H1 (cell line): ENCODE results near the gene DPEP3. TPM values are rescaled to one million over a fixed set of nuclear protein-coding genes. Genes with fewer than 3 reads are reported as not detected.

Source experiments
- CTCF ChIA-PET: fragments of 300-600 bp; sonication (Branson Sonifier 250); formaldehyde crosslinking; loops from one replicate; lab custom pipeline; 2021; ENCODE audit not compliant: partially characterized antibody; lab: Charles Lee
- POLR2A ChIA-PET: fragments of 300-600 bp; sonication (Branson Sonifier 250); formaldehyde crosslinking; loops from one replicate; lab custom pipeline; 2021; ENCODE audit warnings: inconsistent platforms; ENCODE audit not compliant: partially characterized antibody; lab: Charles Lee
- DNase-seq, 2 experiments: peaks; one replicate each; pipeline versions ENCODE4 v3.0.0 to v3.0.0-alpha.2; 2010 to 2022; ENCODE audit warnings: low spot score in 2 of 2, low read depth in 1 of 2, mixed read lengths in 1 of 2
- FAIRE-seq: peaks from 2 replicates; lab custom pipeline; 2011; peaks lifted over from hg19 to GRCh38; lab: Jason Lieb, UNC
- H2AFZ ChIP-seq: 2 replicates; pipeline ENCODE4 v1.8.1; 2012; ENCODE audit warnings: low read length, inconsistent platforms
- H2AK5ac ChIP-seq: 2 replicates; pipeline ENCODE4 v1.6.1; 2013; ENCODE audit warnings: low read depth, low read length
- H2BK120ac ChIP-seq: replicated peaks from 2 replicates; pipeline ENCODE3; 2013; ENCODE audit warnings: low read depth, low read length, inconsistent platforms
- H2BK12ac ChIP-seq: 2 replicates; pipeline ENCODE4 v1.6.1; 2013; ENCODE audit warnings: low read depth, low read length
- H2BK15ac ChIP-seq: 2 replicates; pipeline ENCODE4 v1.6.1; 2013; ENCODE audit warnings: low read length
- H2BK20ac ChIP-seq: 2 replicates; pipeline ENCODE4 v1.6.1; 2013; ENCODE audit warnings: low read length
- H2BK5ac ChIP-seq: 2 replicates; pipeline ENCODE4 v1.6.1; 2013; ENCODE audit warnings: low read depth, low read length
- H3K14ac ChIP-seq: 2 replicates; pipeline ENCODE4 v1.6.1; 2013; ENCODE audit warnings: inconsistent platforms; ENCODE audit not compliant: insufficient read length
- H3K18ac ChIP-seq: 2 replicates; pipeline ENCODE4 v1.6.1; 2013; ENCODE audit warnings: low read length; ENCODE audit errors: extremely low read depth
- H3K23ac ChIP-seq: 2 replicates; pipeline ENCODE4 v1.6.1; 2013; ENCODE audit warnings: inconsistent platforms; ENCODE audit not compliant: insufficient read length
- H3K23me2 ChIP-seq: 2 replicates; pipeline ENCODE4 v1.6.1; 2013; ENCODE audit warnings: low read depth, low read length
- H3K27ac ChIP-seq: 2 replicates; pipeline ENCODE4 v1.6.1; 2011; ENCODE audit warnings: low read depth, low read length, inconsistent platforms
- H3K27me3 ChIP-seq, 4 experiments: replicated peaks in 1 of 4; 1 replicate in 1 of 4; 2 replicates in 3 of 4; pipeline versions ENCODE4 v1.6.1 to v1.8.1; 2011 to 2013; ENCODE audit warnings: low read length in 3 of 4, mild to moderate bottlenecking in 3 of 4, inconsistent platforms in 2 of 4, mixed read lengths in 2 of 4, moderate library complexity in 1 of 4; ENCODE audit not compliant: control insufficient read depth in 3 of 4, insufficient read depth in 3 of 4; ENCODE audit errors: extremely low read depth in 1 of 4
- H3K36me3 ChIP-seq, 4 experiments: 2 replicates each; pipeline versions ENCODE4 v1.6.1 to v1.8.1; 2011 to 2013; ENCODE audit warnings: mild to moderate bottlenecking in 4 of 4, low read length in 3 of 4, moderate library complexity in 2 of 4, control low read depth in 1 of 4, inconsistent platforms in 1 of 4; ENCODE audit not compliant: insufficient read depth in 4 of 4, control insufficient read depth in 2 of 4
- H3K4ac ChIP-seq: replicated peaks from 2 replicates; pipeline ENCODE3; 2013; ENCODE audit warnings: low read length, low read depth, mixed read lengths, inconsistent platforms; ENCODE audit not compliant: insufficient read length
- H3K4me1 ChIP-seq, 4 experiments: replicated peaks in 1 of 4; 1 replicate in 1 of 4; 2 replicates in 3 of 4; pipeline versions ENCODE4 v1.6.1 to v1.8.1; 2011 to 2013; ENCODE audit warnings: low read length in 3 of 4, inconsistent platforms in 2 of 4, mixed read lengths in 1 of 4; ENCODE audit not compliant: insufficient read depth in 4 of 4, control insufficient read depth in 3 of 4
- H3K4me2 ChIP-seq, 2 experiments: 2 replicates each; pipeline versions ENCODE4 v1.6.1 to v1.8.1; 2011 to 2013; ENCODE audit warnings: low read depth in 2 of 2, low read length in 2 of 2, control low read depth in 1 of 2, inconsistent platforms in 1 of 2, mild to moderate bottlenecking in 1 of 2; ENCODE audit not compliant: insufficient read depth in 1 of 2
- H3K4me3 ChIP-seq, 4 experiments: fragments of 200-600, 300-600 bp in 1 of 4; sonication (generic), shearing (Covaris generic), sonication (Bioruptor Twin) in 1 of 4; 2 replicates each; pipeline versions ENCODE4 v1.5.1 to v1.8.1; 2011 to 2016; ENCODE audit warnings: low read length in 4 of 4, low read depth in 3 of 4, control low read depth in 2 of 4, inconsistent platforms in 2 of 4, mild to moderate bottlenecking in 2 of 4, mixed read lengths in 1 of 4, moderate library complexity in 1 of 4; ENCODE audit not compliant: insufficient read depth in 2 of 4; ENCODE audit errors: extremely low read depth in 1 of 4
- H3K56ac ChIP-seq: replicated peaks from 2 replicates; pipeline ENCODE3; 2013; ENCODE audit warnings: low read depth, mild to moderate bottlenecking, mixed read lengths, low read length, inconsistent platforms; ENCODE audit not compliant: insufficient read length
- H3K79me1 ChIP-seq: 2 replicates; pipeline ENCODE4 v1.6.1; 2013; ENCODE audit warnings: low read depth, low read length, control low read depth
- H3K79me2 ChIP-seq, 2 experiments: 2 replicates each; pipeline versions ENCODE4 v1.6.1 to v1.8.1; 2012 to 2013; ENCODE audit warnings: low read length in 2 of 2, mild to moderate bottlenecking in 2 of 2, inconsistent platforms in 1 of 2; ENCODE audit not compliant: insufficient read depth in 2 of 2, control insufficient read depth in 1 of 2
- H3K9ac ChIP-seq, 4 experiments: replicated peaks in 1 of 4; 1 replicate in 1 of 4; 2 replicates in 3 of 4; pipeline versions ENCODE4 v1.6.1 to v1.8.1; 2011 to 2013; ENCODE audit warnings: low read depth in 3 of 4, low read length in 3 of 4, control low read depth in 2 of 4, mild to moderate bottlenecking in 2 of 4, moderate library complexity in 2 of 4, inconsistent platforms in 1 of 4; ENCODE audit errors: extremely low read depth in 1 of 4
- H3K9me3 ChIP-seq, 2 experiments: 2 replicates each; pipeline versions ENCODE4 v1.6.1 to v1.8.1; 2012 to 2013; ENCODE audit warnings: mild to moderate bottlenecking in 2 of 2, moderate library complexity in 2 of 2, control low read depth in 1 of 2, inconsistent platforms in 1 of 2, low read depth in 1 of 2, low read length in 1 of 2, mixed read lengths in 1 of 2; ENCODE audit not compliant: insufficient read depth in 2 of 2
- H4K20me1 ChIP-seq, 2 experiments: replicated peaks in 1 of 2; 2 replicates each; pipeline versions ENCODE3 to v1.8.1; 2011 to 2013; ENCODE audit warnings: inconsistent platforms in 2 of 2, low read length in 2 of 2, mild to moderate bottlenecking in 1 of 2; ENCODE audit not compliant: insufficient read depth in 2 of 2, control insufficient read depth in 1 of 2
- H4K5ac ChIP-seq: 2 replicates; pipeline ENCODE4 v1.6.1; 2013; ENCODE audit warnings: low read length, low read depth, mixed read lengths, inconsistent platforms; ENCODE audit not compliant: insufficient read length
- H4K8ac ChIP-seq: 2 replicates; pipeline ENCODE4 v1.8.0; 2013; ENCODE audit warnings: mild to moderate bottlenecking, moderate library complexity, low read length, inconsistent platforms; ENCODE audit not compliant: insufficient read depth; ENCODE audit errors: extremely low read depth
- H4K91ac ChIP-seq: replicated peaks from 2 replicates; pipeline ENCODE3; 2013; ENCODE audit warnings: low read length, mixed read lengths, inconsistent platforms; ENCODE audit not compliant: insufficient read length
- EZH2 ChIP-seq: fragments of 200-600 bp; sonication (generic); IDR thresholded peaks from 2 replicates; pipeline ENCODE4 v1.7.1; 2012; ENCODE audit warnings: low read depth, mild to moderate bottlenecking, moderate library complexity, low read length, inconsistent platforms; ENCODE audit not compliant: severe bottlenecking
- JUN ChIP-seq: IDR thresholded peaks from 2 replicates; pipeline ENCODE4 v1.6.1; 2011; ENCODE audit warnings: low read depth, mild to moderate bottlenecking, improper control_type of control experiment, low read length
- TAF1 ChIP-seq: IDR thresholded peaks from 2 replicates; pipeline ENCODE4 v1.6.1; 2011; ENCODE audit warnings: mild to moderate bottlenecking, low read depth, low read length
- TEAD4 ChIP-seq: IDR thresholded peaks from 2 replicates; pipeline ENCODE4 v1.6.1; 2012; ENCODE audit warnings: low read depth, low read length, inconsistent platforms, mixed read lengths
- ZNF274 ChIP-seq: IDR thresholded peaks from 2 replicates; pipeline ENCODE4 v1.7.0; 2012; ENCODE audit warnings: low read length, borderline replicate concordance; ENCODE audit errors: extremely low read depth
- WGBS, 2 experiments: shearing (Covaris generic) in 1 of 2; methylation state at CpG; one replicate each; pipeline versions ENCODE4 v1.1.6 to v1.1.7; 2013 to 2015; ENCODE audit warnings: low lambda C conversion rate in 2 of 2, mixed read lengths in 2 of 2, inconsistent platforms in 1 of 2, low coverage in 1 of 2, missing lambda C conversion rate in 1 of 2; ENCODE audit not compliant: insufficient replicate concordance in 2 of 2, insufficient coverage in 1 of 2, insufficient read length in 1 of 2; ENCODE audit errors: extremely low coverage in 1 of 2, missing lambda C conversion rate in 1 of 2; 5-methylcytosine and 5-hydroxymethylcytosine counted together
- polyA plus RNA-seq, 7 experiments: library from polyadenylated mRNA; depleted of rRNA in 3 of 7; stranded (reverse) in 5 of 7; unstranded in 2 of 7; fragments of >200 nt in 5 of 7; fragments of 200-250 nt in 2 of 7; gene quantifications; 1 replicate in 5 of 7; 2 replicates in 1 of 7; 4 replicates in 1 of 7; pipeline versions ENCODE4 v1.2.1 to v1.2.3, GENCODE V29; 2011 to 2013; ENCODE audit warnings: missing spikeins in 2 of 7, mixed read lengths in 2 of 7
- total RNA-seq: library from RNA; stranded (reverse); fragmentation: NEBNext Ultra II Directional; extraction: Animal tissue kit (Norgen Biotek cat#: 25700); gene quantifications from 2 replicates; pipeline ENCODE4 v1.2.1, GENCODE V29; 2021
- TF ChIP-seq, protein P1 (sequence below): IDR thresholded peaks from 2 replicates; pipeline ENCODE4 v1.6.1; 2012; ENCODE audit warnings: inconsistent platforms
- TF ChIP-seq, protein P2 (sequence below), 3 experiments: IDR thresholded peaks; 1 replicate in 2 of 3; 2 replicates in 1 of 3; pipeline versions ENCODE4 v1.5.1 to v1.6.1; 2011; ENCODE audit warnings: low read length in 3 of 3, mild to moderate bottlenecking in 3 of 3, inconsistent platforms in 2 of 3, low read depth in 1 of 3, moderate library complexity in 1 of 3; ENCODE audit not compliant: insufficient read depth in 1 of 3; ENCODE audit errors: control extremely low read depth in 1 of 3

The DPEP3 gene
- total and polyA plus RNA-seq, 2 of the 8 experiments (the other 6 are each of a cell fraction or from before 2014, with no cell fraction given) = 6.5 to 9.9 TPM

DNA sequence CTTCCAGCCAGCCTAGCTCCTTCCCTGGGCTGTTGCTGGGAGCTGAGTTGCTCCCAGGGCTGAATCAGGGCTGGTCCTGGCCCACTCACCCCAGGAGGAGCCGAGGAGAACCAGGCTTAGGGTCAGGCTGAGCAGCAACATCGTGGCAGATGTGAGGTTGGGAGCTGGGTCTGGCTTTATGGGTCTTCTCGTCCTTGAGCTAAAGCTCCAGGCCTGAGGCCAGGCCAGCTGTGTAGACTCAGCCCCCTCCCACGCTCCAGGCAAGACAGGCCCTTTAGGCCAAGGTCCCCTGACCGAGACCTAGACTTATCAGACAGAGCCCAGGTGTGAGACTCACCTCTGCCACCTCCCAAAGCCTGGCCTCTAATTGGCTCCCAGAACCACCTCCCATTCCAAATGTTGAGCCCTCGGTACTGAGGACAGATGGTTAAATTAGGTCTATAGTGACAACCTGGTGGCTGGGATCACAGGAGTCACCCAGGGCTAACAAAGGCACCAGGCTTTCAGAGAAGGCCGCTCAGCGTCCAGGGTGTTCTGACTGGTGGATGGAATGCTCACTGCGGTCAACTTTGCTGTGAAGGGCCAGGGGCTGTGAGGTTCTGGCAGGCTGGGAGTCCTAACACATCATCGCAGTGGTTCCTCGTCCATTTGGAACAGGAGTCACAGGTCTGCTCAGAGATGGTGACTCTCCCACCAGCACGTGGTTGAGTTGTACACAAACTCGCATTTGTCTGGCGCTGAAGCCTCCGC, 48.4 kb downstream of the DPEP3 start, which contains the start of gene CTRL:
Gene CTRL, minus strand, starts transcription at position 151 of the 750 bp plus-strand sequence. Its CDS starts 10 bp downstream, at position 141.
- Histone ChIP-seq H2BK5ac (0 out of 2 replicates have a peak within 1 kb of the TSS, but pooled peaks have one; percentile 2), H3K36me3 (no peaks in the 10 kb centered on the region; a peak in 2 of 8 replicates), H4K8ac (no peak within 1 kb of the TSS), H3K4me1 (peaks cover 0 to 11% (median 7%) of the 10 kb centered on the region in 4 experiments; a peak in 5 of 7 replicates), H2BK15ac (no peak within 1 kb of the TSS), H3K56ac (no peak within 1 kb of the TSS), H3K23ac (no peak within 1 kb of the TSS), H3K4me3 (no peak within 1 kb of the TSS), H2BK12ac (no peak within 1 kb of the TSS), H3K79me1 (peaks cover 4% of the 10 kb centered on the region; the same call in 1 of the 2 replicates), H2BK20ac (no peak within 1 kb of the TSS), H2AFZ (no peak within 1 kb of the TSS), H3K23me2 (peaks cover 15% of the 10 kb centered on the region), H2AK5ac (no peak within 1 kb of the TSS), H3K79me2 (no peaks in the 10 kb centered on the region), H3K27me3 (no peaks in the 10 kb centered on the region), H2BK120ac (no peak within 1 kb of the TSS), H4K91ac (no peak within 1 kb of the TSS), H3K27ac (no peak within 1 kb of the TSS), H3K4ac (no peak within 1 kb of the TSS), H4K20me1 (peaks cover 3 to 22% of the 10 kb centered on the region in 2 experiments), H3K14ac (no peak within 1 kb of the TSS), H3K18ac (no peak within 1 kb of the TSS), H3K9me3 (no peaks in the 10 kb centered on the region), H3K9ac (no peak within 1 kb of the TSS), H3K4me2 (no peak within 1 kb of the TSS), H4K5ac (no peak within 1 kb of the TSS)
- FAIRE-seq (no peak), DNase-seq (no peak)
- CTCF ChIA-PET = interaction anchor here (0.8 to 27.1 kb wide), 17 partner anchors 10 to 306 kb away, joined by 3 to 623 read pairs (median 3); partner anchors contain the start of genes EDC4, LCAT, NRN1L and PSKH1
- POLR2A ChIA-PET = interaction anchor here (1.1 to 7.5 kb wide), 6 partner anchors 9 to 48 kb away, joined by 4 to 43 read pairs (median 4); partner anchors contain the start of genes LCAT, NRN1L and PSKH1
- TF ChIP-seq TEAD4 (peak; percentile 76), JUN (no peak), TAF1 (no peak), ZNF274 (no peak), EZH2 (no peak)
- TF ChIP-seq, protein P1, sequence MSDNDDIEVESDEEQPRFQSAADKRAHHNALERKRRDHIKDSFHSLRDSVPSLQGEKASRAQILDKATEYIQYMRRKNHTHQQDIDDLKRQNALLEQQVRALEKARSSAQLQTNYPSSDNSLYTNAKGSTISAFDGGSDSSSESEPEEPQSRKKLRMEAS = no peak
- TF ChIP-seq, protein P2, sequence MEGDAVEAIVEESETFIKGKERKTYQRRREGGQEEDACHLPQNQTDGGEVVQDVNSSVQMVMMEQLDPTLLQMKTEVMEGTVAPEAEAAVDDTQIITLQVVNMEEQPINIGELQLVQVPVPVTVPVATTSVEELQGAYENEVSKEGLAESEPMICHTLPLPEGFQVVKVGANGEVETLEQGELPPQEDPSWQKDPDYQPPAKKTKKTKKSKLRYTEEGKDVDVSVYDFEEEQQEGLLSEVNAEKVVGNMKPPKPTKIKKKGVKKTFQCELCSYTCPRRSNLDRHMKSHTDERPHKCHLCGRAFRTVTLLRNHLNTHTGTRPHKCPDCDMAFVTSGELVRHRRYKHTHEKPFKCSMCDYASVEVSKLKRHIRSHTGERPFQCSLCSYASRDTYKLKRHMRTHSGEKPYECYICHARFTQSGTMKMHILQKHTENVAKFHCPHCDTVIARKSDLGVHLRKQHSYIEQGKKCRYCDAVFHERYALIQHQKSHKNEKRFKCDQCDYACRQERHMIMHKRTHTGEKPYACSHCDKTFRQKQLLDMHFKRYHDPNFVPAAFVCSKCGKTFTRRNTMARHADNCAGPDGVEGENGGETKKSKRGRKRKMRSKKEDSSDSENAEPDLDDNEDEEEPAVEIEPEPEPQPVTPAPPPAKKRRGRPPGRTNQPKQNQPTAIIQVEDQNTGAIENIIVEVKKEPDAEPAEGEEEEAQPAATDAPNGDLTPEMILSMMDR (IDR thresholded peaks at IDR 0.05; ENCODE audit: control extremely low read depth in 1 of 3, insufficient read depth in 1 of 3, low read depth in 1 of 3, low read length in 3 of 3) = peak in 2 of 3 experiments; percentile 8 to 43; a peak in 1 of 4 replicates
- 94% methylated on average over 15 of the region's 15 CpGs; no CpG with 5 or more reads in 1 of the 2 experiments for WGBS, 2 experiments
